Breast epithelium (tissue), 4 donors: ENCODE data around the gene CFAP57. TPM values are rescaled to one million over a fixed set of nuclear protein-coding genes. Genes with fewer than 3 reads are reported as not detected.
"Not testable (repeated sequence)": the region's sequence is repeated elsewhere in the genome, so short reads cannot be mapped to it uniquely, and the experiment has no call there.

Experiments used
- DNase-seq, 2 donors: peaks; one replicate each; pipeline ENCODE4 v3.0.0-alpha.2; 2019; ENCODE audit warnings: low spot score in 2 of 2
- H3K27ac ChIP-seq, 2 donors: fragments of 200-600 bp; sonication (generic) in 1 of 2; one replicate each; pipeline ENCODE4 v1.5.1; 2016 to 2019; ENCODE audit warnings: mild to moderate bottlenecking in 1 of 2
- H3K27me3 ChIP-seq, 2 donors: fragments of 200-600 bp; sonication (generic) in 1 of 2; one replicate each; pipeline versions ENCODE4 v1.5.1 to v1.6.0; 2017 to 2019; ENCODE audit warnings: control low read depth in 1 of 2, mild to moderate bottlenecking in 1 of 2
- H3K36me3 ChIP-seq: fragments of 200-600 bp; one replicate; pipeline ENCODE4 v1.5.1; 2019
- H3K4me1 ChIP-seq, 2 donors: fragments of 200-600 bp; sonication (generic); one replicate each; pipeline ENCODE4 v1.5.1; 2016 to 2019; ENCODE audit warnings: control low read depth in 1 of 2
- H3K4me3 ChIP-seq, 3 donors: fragments of 200-600 bp; sonication (generic); 1 replicate in 2 of 3; 2 replicates in 1 of 3; pipeline ENCODE4 v1.5.1; 2016 to 2019; ENCODE audit warnings: mild to moderate bottlenecking in 3 of 3, moderate library complexity in 2 of 3
- H3K9me3 ChIP-seq, 2 donors: fragments of 200-600 bp; sonication (generic) in 1 of 2; one replicate each; pipeline ENCODE4 v1.5.1; 2016 to 2019; ENCODE audit warnings: control low read depth in 1 of 2
- POLR2A ChIP-seq: fragments of 450-650 bp; IDR thresholded peaks from one replicate; pipeline ENCODE4 v1.6.1; 2016; ENCODE audit warnings: antibody characterized with exemption, mild to moderate bottlenecking, moderate library complexity
- POLR2AphosphoS5 ChIP-seq, 3 donors: sonication (generic); formaldehyde crosslinking; IDR thresholded peaks; one replicate each; pipeline ENCODE4 v1.6.1; 2017; ENCODE audit warnings: antibody characterized with exemption in 3 of 3
- intact Hi-C: fragments of 100-400 bp; cut with DNase I; formaldehyde crosslinking; loops from one replicate; pipeline ENCODE4 v1.15.1; 2023; ENCODE audit warnings: low total_unique reads
- total RNA-seq, 3 donors: library from RNA; depleted of rRNA; stranded (reverse); fragments of >200 nt; gene quantifications; one replicate each; pipeline ENCODE4 v1.1.0, GENCODE V29; 2016
- TF ChIP-seq, protein P1 (sequence below), 3 donors: fragments of 450-650 bp; IDR thresholded peaks; one replicate each; pipeline ENCODE4 v1.5.1; 2016 to 2017; ENCODE audit warnings: antibody characterized with exemption in 3 of 3, mild to moderate bottlenecking in 3 of 3, moderate library complexity in 3 of 3

Gene CFAP57
- total RNA-seq, 3 donors from 2014 or later, result 0.16 to 0.88 (median 0.66) TPM

GRCh38 chr1:43134640-43135039 is 37.5 kb upstream of the CFAP57 start:
- TF ChIP-seq POLR2AphosphoS5 (IDR thresholded peaks at IDR 0.05), result no peak
- TF ChIP-seq, protein P1, sequence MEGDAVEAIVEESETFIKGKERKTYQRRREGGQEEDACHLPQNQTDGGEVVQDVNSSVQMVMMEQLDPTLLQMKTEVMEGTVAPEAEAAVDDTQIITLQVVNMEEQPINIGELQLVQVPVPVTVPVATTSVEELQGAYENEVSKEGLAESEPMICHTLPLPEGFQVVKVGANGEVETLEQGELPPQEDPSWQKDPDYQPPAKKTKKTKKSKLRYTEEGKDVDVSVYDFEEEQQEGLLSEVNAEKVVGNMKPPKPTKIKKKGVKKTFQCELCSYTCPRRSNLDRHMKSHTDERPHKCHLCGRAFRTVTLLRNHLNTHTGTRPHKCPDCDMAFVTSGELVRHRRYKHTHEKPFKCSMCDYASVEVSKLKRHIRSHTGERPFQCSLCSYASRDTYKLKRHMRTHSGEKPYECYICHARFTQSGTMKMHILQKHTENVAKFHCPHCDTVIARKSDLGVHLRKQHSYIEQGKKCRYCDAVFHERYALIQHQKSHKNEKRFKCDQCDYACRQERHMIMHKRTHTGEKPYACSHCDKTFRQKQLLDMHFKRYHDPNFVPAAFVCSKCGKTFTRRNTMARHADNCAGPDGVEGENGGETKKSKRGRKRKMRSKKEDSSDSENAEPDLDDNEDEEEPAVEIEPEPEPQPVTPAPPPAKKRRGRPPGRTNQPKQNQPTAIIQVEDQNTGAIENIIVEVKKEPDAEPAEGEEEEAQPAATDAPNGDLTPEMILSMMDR (IDR thresholded peaks at IDR 0.05), result no peak
- TF ChIP-seq POLR2A, result no peak
- intact Hi-C loops, result no loop called here
- Histone ChIP-seq H3K9me3 (no peaks in the 10 kb centered on the region), H3K36me3 (no peaks in the 10 kb centered on the region), H3K4me3 (no peak overlapping the region), H3K4me1 (no peaks in the 10 kb centered on the region), H3K27me3 (no peaks in the 10 kb centered on the region), H3K27ac (no peak overlapping the region)
- DNase-seq, result no peak

GRCh38 chr1:43135857-43136781 is 36.0 kb upstream of the CFAP57 start:
- no peak for DNase-seq
- H3K4me3 ChIP-seq, result no peak overlapping the region
- no peaks in the 10 kb centered on the region for H3K4me1 ChIP-seq
- intact Hi-C loops, result no loop called here
- no peaks in the 10 kb centered on the region for H3K36me3 ChIP-seq
- TF ChIP-seq, protein P1 (IDR thresholded peaks at IDR 0.05), result no peak
- no peak for TF ChIP-seq POLR2AphosphoS5 (IDR thresholded peaks at IDR 0.05)
- TF ChIP-seq POLR2A, result no peak
- no peaks in the 10 kb centered on the region for H3K9me3 ChIP-seq
- no peak overlapping the region for H3K27ac ChIP-seq
- H3K27me3 ChIP-seq, result no peaks in the 10 kb centered on the region

DNA sequence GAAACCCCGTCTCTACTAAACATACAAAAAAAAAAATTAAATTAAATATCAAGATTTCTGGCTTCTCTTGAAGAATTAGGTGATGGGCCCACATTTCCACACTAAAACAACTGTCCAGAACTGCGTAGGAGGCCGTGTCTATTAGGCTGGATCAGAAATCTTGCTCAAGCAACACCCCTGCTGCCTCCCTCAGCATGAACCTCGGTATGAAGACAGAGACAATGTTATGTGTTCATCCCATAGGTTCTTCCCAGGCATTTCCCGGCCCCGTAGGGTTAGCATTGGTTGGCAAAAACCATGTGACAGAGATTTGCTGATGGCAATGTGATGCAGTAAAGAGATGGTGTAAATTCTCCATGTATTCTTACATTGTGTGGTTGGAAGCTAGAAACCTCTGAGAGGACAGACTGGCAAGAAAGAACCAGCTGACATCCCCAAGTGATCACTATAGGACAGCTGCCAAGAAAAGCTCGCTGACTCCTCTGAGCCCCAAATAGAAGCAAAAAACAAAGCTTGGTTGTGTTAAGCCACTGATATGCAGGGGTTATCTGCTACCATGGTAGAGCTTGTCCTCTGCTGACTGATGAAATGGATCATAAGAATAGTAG is 34.6 kb upstream of the CFAP57 start:
- H3K36me3 ChIP-seq, result no peaks in the 10 kb centered on the region
- H3K4me1 ChIP-seq, result no peaks in the 10 kb centered on the region
- intact Hi-C loops, result no loop called here
- H3K4me3 ChIP-seq, result no peak overlapping the region
- no peaks in the 10 kb centered on the region for H3K9me3 ChIP-seq
- DNase-seq, result no peak
- TF ChIP-seq, protein P1 (IDR thresholded peaks at IDR 0.05), result no peak
- TF ChIP-seq POLR2A (no peak), POLR2AphosphoS5 (IDR thresholded peaks at IDR 0.05) (no peak)
- H3K27me3 ChIP-seq, result no peaks in the 10 kb centered on the region
- H3K27ac ChIP-seq, result no peak overlapping the region

DNA sequence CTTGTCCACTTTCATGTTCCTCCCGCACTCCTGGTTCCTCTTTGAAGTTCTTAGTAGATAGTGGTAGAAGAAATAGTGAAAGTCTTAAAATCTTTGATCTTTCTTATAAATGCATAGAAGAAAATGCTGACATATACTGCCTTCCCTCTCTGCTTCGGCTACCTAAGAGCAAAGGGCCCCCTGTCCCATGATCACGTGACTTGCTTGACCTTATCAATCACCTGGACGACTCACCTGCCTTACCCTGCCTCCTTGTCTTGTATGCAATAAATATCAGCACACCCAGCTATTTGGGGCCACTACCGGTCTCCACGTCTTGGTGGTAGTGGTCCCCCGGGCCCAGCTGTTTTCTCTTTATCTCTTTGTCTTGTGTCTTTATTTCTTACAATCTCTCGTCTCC is 32.8 kb upstream of the CFAP57 start:
- intact Hi-C loops, H3K4me1 ChIP-seq, H3K27ac ChIP-seq, H3K27me3 ChIP-seq, DNase-seq, H3K4me3 ChIP-seq, H3K36me3 ChIP-seq, H3K9me3 ChIP-seq: not testable (repeated sequence)

DNA sequence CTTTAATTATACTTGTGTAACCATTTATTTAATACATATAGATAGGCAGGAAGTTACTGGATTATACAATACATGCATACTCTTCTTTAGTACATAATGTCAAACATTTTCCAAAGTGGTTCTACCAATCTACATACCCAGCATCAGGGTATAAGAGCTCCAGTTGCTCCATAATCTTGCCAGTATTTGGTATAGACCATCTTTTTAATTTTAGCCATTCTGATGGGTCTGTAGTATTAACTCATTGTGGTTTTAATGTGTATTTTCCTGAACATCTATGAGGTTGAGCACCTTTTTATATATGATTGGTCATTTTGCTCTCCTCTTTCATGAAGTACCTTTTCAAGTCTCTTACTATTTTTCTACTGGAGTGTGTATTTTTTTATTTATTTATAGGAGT is 32.1 kb upstream of the CFAP57 start:
- no peaks in the 10 kb centered on the region for H3K4me1 ChIP-seq
- no peak overlapping the region for H3K27ac ChIP-seq
- H3K9me3 ChIP-seq, result no peaks in the 10 kb centered on the region
- intact Hi-C loops, result no loop called here
- TF ChIP-seq POLR2A, result no peak
- TF ChIP-seq, protein P1 (IDR thresholded peaks at IDR 0.05), result no peak
- TF ChIP-seq POLR2AphosphoS5 (IDR thresholded peaks at IDR 0.05), result no peak
- no peak overlapping the region for H3K4me3 ChIP-seq
- DNase-seq, result no peak
- H3K27me3 ChIP-seq, result no peaks in the 10 kb centered on the region
- H3K36me3 ChIP-seq, result no peaks in the 10 kb centered on the region
